Progenitor cell of endocrine pancreas (in vitro differentiated cells): Measurements from ENCODE around the gene CLOCK. TPM values are rescaled to one million over a fixed set of nuclear protein-coding genes. Genes with fewer than 3 reads are reported as not detected.
A peak's percentile ranks its signal among the peaks of the same experiment; 100 is the strongest.
"Not testable (repeated sequence)": the region's sequence is repeated elsewhere in the genome, so short reads cannot be mapped to it uniquely, and the experiment has no call there.

ENCODE experiments used
- DNase-seq: peaks from one replicate; pipeline ENCODE4 v3.0.0; 2021; ENCODE audit warnings: low spot score; ENCODE audit not compliant: unreplicated experiment
- H3K27ac Mint-ChIP-seq: 2 replicates; pipeline ENCODE4 v1.8.0; 2021; ENCODE audit warnings: mild to moderate bottlenecking, moderate library complexity, mixed read lengths
- H3K27me3 Mint-ChIP-seq: 2 replicates; pipeline ENCODE4 v1.8.0; 2021; ENCODE audit warnings: mixed read lengths
- H3K36me3 Mint-ChIP-seq: 2 replicates; pipeline ENCODE4 v1.8.0; 2022; ENCODE audit warnings: mixed read lengths; ENCODE audit not compliant: insufficient read depth
- H3K4me1 Mint-ChIP-seq: 2 replicates; pipeline ENCODE4 v1.8.0; 2021; ENCODE audit warnings: low read depth, mixed read lengths
- H3K4me3 Mint-ChIP-seq: 2 replicates; pipeline ENCODE4 v1.8.0; 2021; ENCODE audit warnings: low read depth, mild to moderate bottlenecking, moderate library complexity, mixed read lengths
- H3K9me3 Mint-ChIP-seq: 2 replicates; pipeline ENCODE4 v1.8.0; 2021; ENCODE audit warnings: low read depth, mixed read lengths
- long read RNA-seq: library from polyadenylated mRNA; unstranded; transcript quantifications from one replicate; pipeline ENCODE4 v2.0.0, GENCODE V29; 2020
- total RNA-seq: library from RNA; stranded (reverse); gene quantifications from 2 replicates; pipeline ENCODE4 v1.2.1, GENCODE V29; 2021
- TF ChIP-seq, protein P1 (sequence below): fragments of 200-600 bp; sonication (generic); IDR thresholded peaks from one replicate; pipeline ENCODE4 v1.5.0; 2021; ENCODE audit warnings: antibody characterized with exemption, mild to moderate bottlenecking; ENCODE audit not compliant: unreplicated experiment

Gene CLOCK, protein sequence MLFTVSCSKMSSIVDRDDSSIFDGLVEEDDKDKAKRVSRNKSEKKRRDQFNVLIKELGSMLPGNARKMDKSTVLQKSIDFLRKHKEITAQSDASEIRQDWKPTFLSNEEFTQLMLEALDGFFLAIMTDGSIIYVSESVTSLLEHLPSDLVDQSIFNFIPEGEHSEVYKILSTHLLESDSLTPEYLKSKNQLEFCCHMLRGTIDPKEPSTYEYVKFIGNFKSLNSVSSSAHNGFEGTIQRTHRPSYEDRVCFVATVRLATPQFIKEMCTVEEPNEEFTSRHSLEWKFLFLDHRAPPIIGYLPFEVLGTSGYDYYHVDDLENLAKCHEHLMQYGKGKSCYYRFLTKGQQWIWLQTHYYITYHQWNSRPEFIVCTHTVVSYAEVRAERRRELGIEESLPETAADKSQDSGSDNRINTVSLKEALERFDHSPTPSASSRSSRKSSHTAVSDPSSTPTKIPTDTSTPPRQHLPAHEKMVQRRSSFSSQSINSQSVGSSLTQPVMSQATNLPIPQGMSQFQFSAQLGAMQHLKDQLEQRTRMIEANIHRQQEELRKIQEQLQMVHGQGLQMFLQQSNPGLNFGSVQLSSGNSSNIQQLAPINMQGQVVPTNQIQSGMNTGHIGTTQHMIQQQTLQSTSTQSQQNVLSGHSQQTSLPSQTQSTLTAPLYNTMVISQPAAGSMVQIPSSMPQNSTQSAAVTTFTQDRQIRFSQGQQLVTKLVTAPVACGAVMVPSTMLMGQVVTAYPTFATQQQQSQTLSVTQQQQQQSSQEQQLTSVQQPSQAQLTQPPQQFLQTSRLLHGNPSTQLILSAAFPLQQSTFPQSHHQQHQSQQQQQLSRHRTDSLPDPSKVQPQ
- 16.0 and 17.3 TPM in 2 replicates for total RNA-seq
- long read RNA-seq, partial matches to known transcripts, result 8 of 17 reads
- long read RNA-seq, other reads (novel, unspliced or antisense), result 9 of 17 reads

DNA sequence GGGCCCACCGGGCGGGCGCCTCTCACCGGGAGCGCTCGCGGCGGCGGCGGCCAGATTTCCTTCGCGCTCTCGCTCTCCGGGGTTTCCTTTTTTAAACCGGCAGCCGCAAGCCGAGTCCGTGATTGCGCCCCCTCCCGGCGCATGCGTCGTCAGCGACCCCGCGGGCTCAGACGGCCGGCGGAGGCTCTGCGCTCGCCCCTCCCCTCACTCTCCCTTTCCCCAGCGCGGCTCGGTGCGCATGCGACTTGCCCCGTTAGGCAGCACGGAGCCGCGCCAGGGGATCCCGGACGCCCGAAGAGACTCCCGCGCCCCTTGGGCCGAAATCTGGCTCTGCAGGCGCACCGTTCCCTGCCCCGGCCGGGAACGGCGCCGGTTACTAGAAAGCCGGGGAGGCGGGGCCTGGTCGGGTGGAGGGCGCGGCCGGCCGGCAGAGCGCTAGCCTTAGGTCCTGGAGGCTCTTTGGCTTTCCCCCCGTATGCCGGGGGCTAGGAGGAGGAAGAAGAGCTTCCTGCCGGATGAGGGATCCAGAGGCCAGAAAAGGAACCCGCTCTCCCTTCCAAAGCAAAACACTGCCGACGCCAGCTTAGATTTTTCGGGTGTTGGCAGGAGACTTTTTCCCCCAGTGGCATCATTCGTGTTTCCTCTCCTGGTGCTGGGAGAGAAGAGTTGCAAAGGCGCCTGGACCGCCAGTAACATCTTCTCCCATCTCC is at the start of gene CLOCK:
Gene CLOCK, minus strand, starts transcription at position 154 of the 710 bp plus-strand sequence. CDS start 64,124 bp downstream, outside the sequence.
- Mint-ChIP-seq H3K9me3 (no peaks in the 10 kb centered on the region), H3K27me3 (peaks cover 33% of the 10 kb centered on the region), H3K27ac (peak within 1 kb of the TSS; percentile 94), H3K4me3 (peak within 1 kb of the TSS; percentile 90), H3K4me1 (peaks cover 22% of the 10 kb centered on the region), H3K36me3 (no peaks in the 10 kb centered on the region)
- peak; percentile 88 for DNase-seq
- TF ChIP-seq, protein P1, sequence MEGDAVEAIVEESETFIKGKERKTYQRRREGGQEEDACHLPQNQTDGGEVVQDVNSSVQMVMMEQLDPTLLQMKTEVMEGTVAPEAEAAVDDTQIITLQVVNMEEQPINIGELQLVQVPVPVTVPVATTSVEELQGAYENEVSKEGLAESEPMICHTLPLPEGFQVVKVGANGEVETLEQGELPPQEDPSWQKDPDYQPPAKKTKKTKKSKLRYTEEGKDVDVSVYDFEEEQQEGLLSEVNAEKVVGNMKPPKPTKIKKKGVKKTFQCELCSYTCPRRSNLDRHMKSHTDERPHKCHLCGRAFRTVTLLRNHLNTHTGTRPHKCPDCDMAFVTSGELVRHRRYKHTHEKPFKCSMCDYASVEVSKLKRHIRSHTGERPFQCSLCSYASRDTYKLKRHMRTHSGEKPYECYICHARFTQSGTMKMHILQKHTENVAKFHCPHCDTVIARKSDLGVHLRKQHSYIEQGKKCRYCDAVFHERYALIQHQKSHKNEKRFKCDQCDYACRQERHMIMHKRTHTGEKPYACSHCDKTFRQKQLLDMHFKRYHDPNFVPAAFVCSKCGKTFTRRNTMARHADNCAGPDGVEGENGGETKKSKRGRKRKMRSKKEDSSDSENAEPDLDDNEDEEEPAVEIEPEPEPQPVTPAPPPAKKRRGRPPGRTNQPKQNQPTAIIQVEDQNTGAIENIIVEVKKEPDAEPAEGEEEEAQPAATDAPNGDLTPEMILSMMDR, result peak; percentile 63

DNA sequence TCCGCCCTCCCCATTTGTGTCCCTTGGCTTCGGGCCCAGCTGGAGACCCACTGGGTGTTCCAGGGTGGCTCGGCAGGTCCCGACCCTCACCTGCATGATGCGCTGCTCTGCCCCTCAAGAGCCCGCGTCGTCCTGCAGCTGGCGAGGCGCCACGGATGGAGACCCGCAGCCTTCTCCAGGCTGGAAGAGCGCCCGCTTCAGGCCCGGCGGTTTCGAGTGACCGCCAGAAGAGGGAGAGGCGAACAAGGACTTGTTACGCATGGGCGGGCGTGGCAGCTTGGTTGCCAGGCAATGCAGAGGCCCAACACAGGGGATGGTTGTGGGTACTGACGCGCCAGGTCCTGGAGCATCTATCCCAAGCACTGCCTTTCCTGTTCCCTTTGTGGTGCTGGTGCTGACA is 45.3 kb upstream of the CLOCK start, which contains the start of gene PDCL2:
Gene PDCL2, minus strand, starts transcription at position 232 of the 400 bp plus-strand sequence. Its CDS starts 136 bp downstream, at position 96.
- no peaks in the 10 kb centered on the region for H3K27me3 Mint-ChIP-seq
- no peak within 1 kb of the TSS for H3K4me3 Mint-ChIP-seq
- H3K36me3 Mint-ChIP-seq, result no peaks in the 10 kb centered on the region
- peaks cover 3% of the 10 kb centered on the region for H3K4me1 Mint-ChIP-seq
- H3K27ac Mint-ChIP-seq, result no peak within 1 kb of the TSS
- DNase-seq, result no peak
- TF ChIP-seq, protein P1, result no peak
- H3K9me3 Mint-ChIP-seq, result peaks cover 6% of the 10 kb centered on the region

DNA sequence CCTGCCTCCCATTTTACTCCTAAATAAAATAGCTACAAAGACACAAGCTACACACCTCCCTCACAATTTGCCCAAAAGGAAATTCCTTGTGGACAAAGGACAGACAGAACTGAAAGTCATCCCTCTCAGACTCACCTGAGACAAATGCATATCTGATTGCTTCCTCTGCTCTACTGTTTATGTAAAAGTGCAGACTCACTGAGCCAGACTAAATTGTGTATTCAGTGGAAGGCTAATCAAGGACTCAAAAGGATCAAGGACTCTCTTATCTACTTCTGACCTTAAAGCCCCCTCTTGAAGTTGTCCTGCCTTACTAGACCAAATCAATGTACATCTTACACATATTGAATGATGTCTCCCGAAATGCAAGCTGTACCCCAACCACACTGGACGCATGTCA is 41.5 kb upstream of the CLOCK start:
- H3K9me3 Mint-ChIP-seq, result peaks cover 12% of the 10 kb centered on the region
- H3K27ac Mint-ChIP-seq, result no peak overlapping the region
- peaks cover 3% of the 10 kb centered on the region for H3K4me1 Mint-ChIP-seq
- DNase-seq, result no peak
- TF ChIP-seq, protein P1, result no peak
- peaks cover 6% of the 10 kb centered on the region for H3K27me3 Mint-ChIP-seq
- H3K36me3 Mint-ChIP-seq, result no peaks in the 10 kb centered on the region
- H3K4me3 Mint-ChIP-seq, result no peak overlapping the region

DNA sequence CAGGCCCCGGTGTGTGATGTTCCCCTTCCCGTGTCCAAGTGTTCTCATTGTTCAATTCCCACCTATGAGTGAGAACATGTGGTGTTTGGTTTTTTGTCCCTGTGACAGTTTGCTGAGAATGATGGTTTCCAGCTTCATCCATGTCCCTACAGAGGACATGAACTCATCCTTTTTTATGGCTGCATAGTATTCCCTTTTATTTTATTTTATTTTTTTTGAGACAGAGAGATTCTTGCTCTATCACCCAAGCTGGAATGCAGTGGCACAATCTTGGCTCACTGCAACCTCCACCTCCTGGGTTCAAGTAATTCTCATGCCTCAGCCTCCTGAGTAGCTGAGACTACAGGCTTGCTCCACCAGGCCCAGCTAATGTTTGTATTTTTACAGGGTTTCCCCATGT is 36.1 kb upstream of the CLOCK start:
- H3K4me3 Mint-ChIP-seq, DNase-seq, H3K27ac Mint-ChIP-seq, H3K4me1 Mint-ChIP-seq, H3K36me3 Mint-ChIP-seq: not testable (repeated sequence)
- H3K27me3 Mint-ChIP-seq, result peaks cover 13% of the 10 kb centered on the region
- H3K9me3 Mint-ChIP-seq, result peaks cover 17% of the 10 kb centered on the region

DNA sequence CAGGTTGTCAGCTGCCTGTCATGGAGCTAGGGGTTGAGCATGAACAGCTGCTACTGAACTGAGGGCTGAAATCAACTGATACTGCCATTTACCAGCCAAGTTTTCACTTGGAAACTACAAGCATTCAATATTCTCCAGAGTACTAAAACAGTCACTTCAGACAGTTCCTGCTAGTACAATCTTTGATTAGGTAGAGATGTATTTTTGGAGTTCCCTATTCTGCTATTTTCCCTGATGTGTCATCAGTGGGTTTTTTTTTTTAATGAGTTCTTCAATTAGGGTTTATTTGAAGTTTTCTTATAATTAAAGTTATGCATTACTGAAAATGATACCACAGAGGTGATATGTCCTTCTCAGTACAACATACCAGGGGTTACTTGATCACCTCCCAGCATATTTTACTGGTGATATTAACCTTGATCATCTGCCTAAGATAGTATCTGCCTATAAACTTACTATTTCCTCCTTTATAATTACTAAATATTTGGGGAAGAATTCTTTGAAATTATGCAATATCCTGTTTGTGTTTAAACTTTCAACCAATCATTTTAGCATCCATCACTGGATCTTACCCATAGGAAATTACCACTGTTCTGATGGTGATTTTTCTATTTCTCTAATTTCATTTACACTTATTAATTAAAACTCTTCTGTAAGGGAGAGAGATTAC is 31.8 kb upstream of the CLOCK start:
- peaks cover 5% of the 10 kb centered on the region for H3K36me3 Mint-ChIP-seq
- H3K4me1 Mint-ChIP-seq, result no peaks in the 10 kb centered on the region
- H3K27ac Mint-ChIP-seq, result no peak overlapping the region
- DNase-seq, result no peak
- TF ChIP-seq, protein P1, result no peak
- H3K9me3 Mint-ChIP-seq, result peaks cover 35% of the 10 kb centered on the region
- H3K4me3 Mint-ChIP-seq, result no peak overlapping the region
- peaks cover 13% of the 10 kb centered on the region for H3K27me3 Mint-ChIP-seq
